ENCODE measurements around the gene RNF213.

RNF213 gene

GRCh38 chr17:80260791-80261158 is at the start of gene RNF213:
TSS of gene RNF213 (plus strand) at chr17:80260852. CDS start at chr17:80263682, 2,830 bp downstream.
- in situ Hi-C loops (cut with MboI; ENCODE audit: low sequenced_read_pairs): no loop called here

- in situ Hi-C loops (cut with MboI; ENCODE audit: low sequenced_read_pairs): no loop called here
Measured at GRCh38 chr17:80212109-80212508, 48.5 kb upstream of the RNF213 start.

- in situ Hi-C loops (cut with MboI; ENCODE audit: low sequenced_read_pairs): no loop called here
Measured at GRCh38 chr17:80212511-80212910, 48.1 kb upstream of the RNF213 start.

GRCh38 chr17:80212962-80213642 is 47.5 kb upstream of the RNF213 start:
- in situ Hi-C loops (cut with MboI; ENCODE audit: low sequenced_read_pairs): no loop called here

- in situ Hi-C loops (cut with MboI; ENCODE audit: low sequenced_read_pairs): no loop called here
Measured at GRCh38 chr17:80213643-80213975, 47.0 kb upstream of the RNF213 start.

GRCh38 chr17:80214012-80214877 is 46.4 kb upstream of the RNF213 start:
- in situ Hi-C loops (cut with MboI; ENCODE audit: low sequenced_read_pairs): no loop called here

GRCh38 chr17:80214878-80215210 is 45.8 kb upstream of the RNF213 start:
- in situ Hi-C loops (cut with MboI; ENCODE audit: low sequenced_read_pairs): no loop called here

GRCh38 chr17:80216473-80217456 is 43.9 kb upstream of the RNF213 start:
- in situ Hi-C loops (cut with MboI; ENCODE audit: low sequenced_read_pairs): no loop called here

- in situ Hi-C loops (cut with MboI; ENCODE audit: low sequenced_read_pairs): no loop called here
Measured at GRCh38 chr17:80217703-80218362, 42.8 kb upstream of the RNF213 start.

- in situ Hi-C loops (cut with MboI; ENCODE audit: low sequenced_read_pairs): no loop called here
Measured at GRCh38 chr17:80218391-80218790, 42.3 kb upstream of the RNF213 start.

- in situ Hi-C loops (cut with MboI; ENCODE audit: low sequenced_read_pairs): no loop called here
Measured at GRCh38 chr17:80219013-80219762, 41.5 kb upstream of the RNF213 start.

GRCh38 chr17:80219763-80220053 is 40.9 kb upstream of the RNF213 start:
- in situ Hi-C loops (cut with MboI; ENCODE audit: low sequenced_read_pairs): no loop called here

GRCh38 chr17:80220054-80220735 is 40.5 kb upstream of the RNF213 start, which contains the start of the genes SGSH and SLC26A11:
TSS of gene SGSH (minus strand) at chr17:80220333. CDS start at chr17:80220313, 20 bp downstream.
TSS of gene SLC26A11 (plus strand) at chr17:80220427. CDS start at chr17:80221561, 1,134 bp downstream.
- in situ Hi-C loops (cut with MboI; ENCODE audit: low sequenced_read_pairs): no loop called here

GRCh38 chr17:80220736-80221215 is 39.9 kb upstream of the RNF213 start:
- in situ Hi-C loops (cut with MboI; ENCODE audit: low sequenced_read_pairs): no loop called here

GRCh38 chr17:80221351-80222105 is 39.1 kb upstream of the RNF213 start:
- in situ Hi-C loops (cut with MboI; ENCODE audit: low sequenced_read_pairs): no loop called here

- in situ Hi-C loops (cut with MboI; ENCODE audit: low sequenced_read_pairs): no loop called here
Measured at GRCh38 chr17:80222376-80223141, 38.1 kb upstream of the RNF213 start.

GRCh38 chr17:80223142-80223815 is 37.4 kb upstream of the RNF213 start:
- in situ Hi-C loops (cut with MboI; ENCODE audit: low sequenced_read_pairs): no loop called here
